Lung (tissue), 12 donors: ENCODE measurements around the gene FHOD3. TPM values are rescaled to one million over a fixed set of nuclear protein-coding genes. Genes with fewer than 3 reads are reported as not detected.
A peak's percentile ranks its signal among the peaks of the same experiment; 100 is the strongest.

Experiments
- ATAC-seq: fragments of 200-7000 bp; cut with Tn5 transposase; one replicate; pipeline ENCODE4 v1.9.1; 2020; ENCODE audit warnings: moderate number of reproducible peaks; ENCODE audit not compliant: insufficient read depth, low FRiP score
- DNase-seq, 3 donors: peaks; one replicate each; pipeline ENCODE4 v3.0.0-alpha.2; 2013 to 2017
- H3K27ac ChIP-seq, 2 donors: one replicate each; pipeline ENCODE4 v1.5.1; 2013; ENCODE audit warnings: mild to moderate bottlenecking in 2 of 2, moderate library complexity in 2 of 2, control low read depth in 1 of 2, inconsistent platforms in 1 of 2, low read depth in 1 of 2, low read length in 1 of 2
- H3K27me3 ChIP-seq, 3 donors: one replicate each; pipeline ENCODE4 v1.5.1; 2013; ENCODE audit warnings: low read length in 2 of 3; ENCODE audit not compliant: control insufficient read depth in 3 of 3, insufficient read depth in 3 of 3
- H3K36me3 ChIP-seq, 4 donors: one replicate each; pipeline ENCODE4 v1.5.1; 2013; ENCODE audit warnings: low read length in 4 of 4, mild to moderate bottlenecking in 1 of 4, moderate library complexity in 1 of 4; ENCODE audit not compliant: control insufficient read depth in 4 of 4, insufficient read depth in 4 of 4
- H3K4me1 ChIP-seq, 5 donors: one replicate each; pipeline ENCODE4 v1.5.1; 2013; ENCODE audit warnings: low read length in 5 of 5, mild to moderate bottlenecking in 2 of 5, moderate library complexity in 1 of 5; ENCODE audit not compliant: control insufficient read depth in 5 of 5, insufficient read depth in 5 of 5
- H3K4me3 ChIP-seq: one replicate; pipeline ENCODE4 v1.5.1; 2013; ENCODE audit warnings: mild to moderate bottlenecking, control low read depth, moderate library complexity
- H3K9ac ChIP-seq, 2 donors: one replicate each; pipeline ENCODE4 v1.5.1; 2013; ENCODE audit warnings: low read length in 2 of 2, control low read depth in 1 of 2; ENCODE audit not compliant: insufficient read depth in 1 of 2
- H3K9me3 ChIP-seq, 4 donors: one replicate each; pipeline ENCODE4 v1.5.1; 2013; ENCODE audit warnings: low read length in 3 of 4, mild to moderate bottlenecking in 1 of 4, moderate library complexity in 1 of 4; ENCODE audit not compliant: control insufficient read depth in 4 of 4, insufficient read depth in 3 of 4
- WGBS, 2 donors: extraction: QIAGEN DNeasy Blood & Tissue Kit; methylation state at CpG; one replicate each; pipeline ENCODE4 v1.1.7; 2013; 5-methylcytosine and 5-hydroxymethylcytosine counted together
- polyA plus RNA-seq, 2 donors: library from polyadenylated mRNA; stranded (reverse); fragments of 200-250 nt; gene quantifications; one replicate each; pipeline ENCODE4 v1.2.1, GENCODE V29; 2013
- total RNA-seq, 2 donors: library from RNA; depleted of rRNA in 1 of 2; stranded (reverse); fragments of >200 nt in 1 of 2; gene quantifications; one replicate each; pipeline ENCODE4 v1.2.1, GENCODE V29; 2014 to 2021
- TF ChIP-seq, protein P1 (sequence below): IDR thresholded peaks from 2 replicates; pipeline ENCODE4 v1.5.1; 2012; ENCODE audit warnings: mild to moderate bottlenecking; ENCODE audit errors: control extremely low read depth, extremely low read depth
- donor health status: control.
- donor health status: control.
- donor health status: Bipolar disorder and iron deficiency.
- donor health status: healthy.
- donor health status: DM: yes; HTN: yes; CAD: no.

Gene FHOD3
- total and polyA plus RNA-seq, 4 donors, result 1.0 to 7.4 (median 2.9) TPM

DNA sequence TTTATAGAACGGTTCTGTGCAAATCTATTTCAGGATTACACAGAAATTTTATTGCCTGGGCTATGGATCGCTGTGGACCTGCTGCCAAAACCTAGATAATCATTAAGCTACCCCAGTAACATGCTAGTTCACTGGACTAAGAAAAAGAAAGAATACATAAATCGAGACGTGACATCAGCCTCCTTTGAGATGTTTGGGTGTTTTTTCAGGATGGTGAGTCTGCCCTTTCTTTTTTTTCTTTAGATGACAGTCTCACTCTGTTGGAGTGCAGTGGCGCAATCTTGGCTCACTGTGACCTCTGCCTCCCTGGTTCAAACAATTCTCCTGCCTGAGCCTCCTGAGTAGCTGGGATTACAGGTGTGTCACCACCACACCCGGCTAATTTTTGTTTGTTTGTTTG lies 52.0 kb downstream of the FHOD3 start:
- no peaks in the 10 kb centered on the region for H3K27me3 ChIP-seq
- no peak overlapping the region for H3K4me3 ChIP-seq
- H3K27ac ChIP-seq, result peak overlapping the region in 1 of 2 donors; percentile 3
- H3K36me3 ChIP-seq, result no peaks in the 10 kb centered on the region
- peaks cover 0 to 12% (median 0%) of the 10 kb centered on the region in 5 donors for H3K4me1 ChIP-seq
- whole genome bisulfite sequencing, 2 donors, result 66 to 79% methylated on average over 6 of the region's 6 CpGs
- DNase-seq (no peak), ATAC-seq (no peak)
- TF ChIP-seq, protein P1, sequence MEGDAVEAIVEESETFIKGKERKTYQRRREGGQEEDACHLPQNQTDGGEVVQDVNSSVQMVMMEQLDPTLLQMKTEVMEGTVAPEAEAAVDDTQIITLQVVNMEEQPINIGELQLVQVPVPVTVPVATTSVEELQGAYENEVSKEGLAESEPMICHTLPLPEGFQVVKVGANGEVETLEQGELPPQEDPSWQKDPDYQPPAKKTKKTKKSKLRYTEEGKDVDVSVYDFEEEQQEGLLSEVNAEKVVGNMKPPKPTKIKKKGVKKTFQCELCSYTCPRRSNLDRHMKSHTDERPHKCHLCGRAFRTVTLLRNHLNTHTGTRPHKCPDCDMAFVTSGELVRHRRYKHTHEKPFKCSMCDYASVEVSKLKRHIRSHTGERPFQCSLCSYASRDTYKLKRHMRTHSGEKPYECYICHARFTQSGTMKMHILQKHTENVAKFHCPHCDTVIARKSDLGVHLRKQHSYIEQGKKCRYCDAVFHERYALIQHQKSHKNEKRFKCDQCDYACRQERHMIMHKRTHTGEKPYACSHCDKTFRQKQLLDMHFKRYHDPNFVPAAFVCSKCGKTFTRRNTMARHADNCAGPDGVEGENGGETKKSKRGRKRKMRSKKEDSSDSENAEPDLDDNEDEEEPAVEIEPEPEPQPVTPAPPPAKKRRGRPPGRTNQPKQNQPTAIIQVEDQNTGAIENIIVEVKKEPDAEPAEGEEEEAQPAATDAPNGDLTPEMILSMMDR, result no peak
- H3K9me3 ChIP-seq, result peaks cover 0 to 5% (median 1%) of the 10 kb centered on the region in 4 donors
- no peak overlapping the region for H3K9ac ChIP-seq

DNA sequence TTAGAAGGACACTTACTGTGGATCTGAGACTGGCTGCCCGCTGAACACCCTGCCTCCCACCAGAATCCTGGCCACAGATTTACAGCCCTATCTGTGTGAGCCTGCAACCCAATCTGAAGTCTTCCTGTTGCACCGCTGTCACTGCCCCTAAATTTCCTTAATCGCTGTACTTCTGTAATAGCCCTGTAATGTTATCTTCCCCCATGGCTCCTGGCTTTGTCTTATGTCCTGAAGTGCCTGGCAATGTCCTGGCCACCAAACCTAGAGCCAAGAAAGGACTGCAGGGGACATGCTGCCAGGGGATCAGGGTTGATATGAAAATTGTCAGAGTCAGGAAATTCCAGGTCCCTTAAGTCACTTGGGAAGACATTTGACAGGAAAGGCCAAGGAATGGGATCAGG lies 52.7 kb downstream of the FHOD3 start:
- WGBS, 2 donors, result 61 to 75% methylated on average over 3 of the region's 3 CpGs
- DNase-seq (no peak), ATAC-seq (no peak)
- Histone ChIP-seq H3K9me3 (peaks cover 0 to 5% (median 1%) of the 10 kb centered on the region in 4 donors), H3K4me3 (no peak overlapping the region), H3K27me3 (no peaks in the 10 kb centered on the region), H3K36me3 (no peaks in the 10 kb centered on the region), H3K4me1 (peaks cover 0 to 12% (median 0%) of the 10 kb centered on the region in 5 donors), H3K9ac (no peak overlapping the region), H3K27ac (no peak overlapping the region)
- TF ChIP-seq, protein P1, result no peak

DNA sequence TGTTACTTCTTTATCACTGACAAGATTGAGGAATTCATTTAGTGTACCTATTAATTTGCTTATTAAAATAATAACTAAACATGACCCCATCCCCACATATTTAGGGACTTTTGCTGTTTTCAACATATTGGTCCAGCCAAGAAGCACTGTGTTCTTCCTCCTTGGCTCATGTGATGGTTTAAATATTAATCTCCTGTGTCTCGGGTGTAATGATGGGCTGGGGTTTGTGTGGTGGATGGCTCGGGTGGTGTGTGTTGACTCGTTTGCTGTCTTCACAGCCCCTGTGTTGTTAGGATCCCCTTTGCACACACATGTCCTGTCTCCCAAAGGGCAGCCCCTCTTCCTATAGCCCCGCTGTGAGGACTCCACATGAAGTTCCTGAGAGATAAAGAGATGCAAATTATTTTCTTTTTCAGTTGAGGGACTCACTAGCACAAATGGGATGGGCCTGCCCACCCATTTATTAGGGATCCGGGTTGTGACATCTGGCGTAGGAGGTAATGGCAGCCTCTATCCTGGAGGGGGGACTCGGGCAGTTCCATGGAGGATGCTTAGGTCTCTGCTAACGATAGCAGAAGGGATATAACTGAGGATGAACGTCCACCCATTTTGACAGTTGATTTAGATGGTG lies 53.4 kb downstream of the FHOD3 start:
- WGBS, 2 donors, result 72 to 76% methylated on average over 9 of the region's 9 CpGs
- TF ChIP-seq, protein P1, result no peak
- Histone ChIP-seq H3K27ac (peak overlapping the region in 1 of 2 donors; percentile 54), H3K36me3 (no peaks in the 10 kb centered on the region), H3K4me3 (no peak overlapping the region), H3K9me3 (peaks cover 0 to 5% (median 1%) of the 10 kb centered on the region in 4 donors), H3K9ac (no peak overlapping the region), H3K27me3 (no peaks in the 10 kb centered on the region), H3K4me1 (peaks cover 0 to 12% (median 0%) of the 10 kb centered on the region in 5 donors)
- no peak for DNase-seq
- ATAC-seq, result no peak
